HepG2 (cell line): ENCODE measurements around the gene CLBA1. TPM values are rescaled to one million over a fixed set of nuclear protein-coding genes. Genes with fewer than 3 reads are reported as not detected.

Experiments
- ATAC-seq: fragments of 200-7000 bp; cut with Tn5 transposase; 3 replicates; pipeline ENCODE4 v1.9.1; 2020; ENCODE audit warnings: mild to moderate bottlenecking, moderate library complexity
- BruUV-seq: library from RNA; stranded (reverse); fragments of 400-500 nt; replicated peaks from 2 replicates; lab custom pipeline; 2021; lab: Mats Ljungman, UMichigan
- CTCF ChIA-PET: fragments of 300-600 bp; formaldehyde crosslinking; extraction: SDS; loops from one replicate; lab custom pipeline; 2021; ENCODE audit warnings: low total read pairs, inconsistent platforms, low intra/inter-chr PET ratio; lab: Yijun Ruan, JAX
- POLR2A ChIA-PET: fragments of 350-600 bp; sonication (Branson Sonifier 250); formaldehyde crosslinking; loops from one replicate; lab custom pipeline; 2020; ENCODE audit warnings: antibody characterized with exemption, inconsistent platforms; lab: Yijun Ruan, JAX
- DNase-seq: peaks from one replicate; pipeline ENCODE4 v3.0.0-alpha.2; 2015; ENCODE audit warnings: low spot score
- FAIRE-seq: peaks from 3 replicates; lab custom pipeline; 2011; peaks lifted over from hg19 to GRCh38; lab: Jason Lieb, UNC
- H2AFZ ChIP-seq: one replicate; pipeline ENCODE4 v1.6.1; 2011; ENCODE audit warnings: low read length, inconsistent platforms
- H3K27ac ChIP-seq: fragments of 300-600 bp; 3 replicates; pipeline ENCODE4 v1.8.0; 2011; ENCODE audit warnings: mixed run types, mild to moderate bottlenecking, mixed read lengths, low read length, inconsistent platforms; ENCODE audit not compliant: insufficient read depth; ENCODE audit errors: extremely low read length
- H3K27me3 ChIP-seq, 2 experiments: fragments of 200-600 bp in 1 of 2; 2 replicates in 1 of 2; 3 replicates in 1 of 2; pipeline versions ENCODE4 v1.6.0 to v1.8.0; 2011; ENCODE audit warnings: low read length in 2 of 2, mild to moderate bottlenecking in 2 of 2, moderate library complexity in 2 of 2, inconsistent platforms in 1 of 2; ENCODE audit not compliant: insufficient read depth in 2 of 2, control insufficient read depth in 1 of 2
- H3K36me3 ChIP-seq, 2 experiments: fragments of 200-600 bp in 1 of 2; replicated peaks in 1 of 2; 2 replicates in 1 of 2; 3 replicates in 1 of 2; pipeline versions ENCODE4 v1.5.1 to v1.8.0; 2011; ENCODE audit warnings: low read length in 2 of 2, inconsistent platforms in 1 of 2; ENCODE audit not compliant: insufficient read depth in 2 of 2, control insufficient read depth in 1 of 2
- H3K4me1 ChIP-seq: 2 replicates; pipeline ENCODE4 v1.5.1; 2012; ENCODE audit warnings: low read length, inconsistent platforms; ENCODE audit not compliant: insufficient read depth
- H3K4me2 ChIP-seq: 2 replicates; pipeline ENCODE4 v1.6.0; 2011; ENCODE audit warnings: low read depth, low read length, inconsistent platforms
- H3K4me3 ChIP-seq, 3 experiments: fragments of 200-600 bp in 1 of 3; sonication (generic), shearing (Covaris generic) in 1 of 3; replicated peaks in 1 of 3; 2 replicates each; pipeline ENCODE4 v1.5.1; 2011 to 2016; ENCODE audit warnings: low read length in 3 of 3, inconsistent platforms in 2 of 3, low read depth in 2 of 3, mild to moderate bottlenecking in 2 of 3, control low read depth in 1 of 3, mixed read lengths in 1 of 3; ENCODE audit not compliant: insufficient read depth in 1 of 3
- H3K79me2 ChIP-seq: one replicate; pipeline ENCODE4 v1.6.1; 2011; ENCODE audit warnings: low read length, inconsistent platforms; ENCODE audit not compliant: insufficient read depth
- H3K9ac ChIP-seq: 2 replicates; pipeline ENCODE4 v1.6.0; 2011; ENCODE audit warnings: mild to moderate bottlenecking, low read depth, low read length, inconsistent platforms; ENCODE audit not compliant: insufficient read depth
- H3K9me3 ChIP-seq: 2 replicates; pipeline ENCODE4 v1.5.1; 2012; ENCODE audit warnings: mild to moderate bottlenecking, low read length
- H4K20me1 ChIP-seq: 2 replicates; pipeline ENCODE4 v1.6.0; 2011; ENCODE audit warnings: inconsistent platforms, mild to moderate bottlenecking, low read length, moderate library complexity; ENCODE audit not compliant: insufficient read depth
- CC2D1A ChIP-seq: sonication (generic); formaldehyde crosslinking; IDR thresholded peaks from 2 replicates; pipeline ENCODE4 v1.8.1; 2023; ENCODE audit warnings: mild to moderate bottlenecking, missing genetic modification reagents
- CTCF ChIP-seq: sonication (generic); formaldehyde crosslinking; IDR thresholded peaks from 2 replicates; pipeline ENCODE4 v1.5.0; 2020; ENCODE audit warnings: mild to moderate bottlenecking, missing genetic modification reagents, moderate library complexity
- GABPB1 ChIP-seq: IDR thresholded peaks from 2 replicates; pipeline ENCODE4 v1.6.1; 2016; ENCODE audit warnings: mild to moderate bottlenecking, missing genetic modification reagents, moderate library complexity, missing compliant biosample characterization
- RAD51 ChIP-seq: fragments of 450-650 bp; IDR thresholded peaks from 2 replicates; pipeline ENCODE4 v1.6.1; 2016; ENCODE audit warnings: borderline replicate concordance
- RFXANK ChIP-seq: IDR thresholded peaks from 2 replicates; pipeline ENCODE4 v1.6.1; 2016
- TBX2 ChIP-seq: sonication (generic); formaldehyde crosslinking; IDR thresholded peaks from 2 replicates; pipeline ENCODE4 v1.5.0; 2020; ENCODE audit warnings: missing genetic modification reagents, mild to moderate bottlenecking, borderline replicate concordance
- ZBTB37 ChIP-seq: sonication (generic); formaldehyde crosslinking; IDR thresholded peaks from 2 replicates; pipeline ENCODE4 v1.4.0; 2020; ENCODE audit warnings: mild to moderate bottlenecking, missing genetic modification reagents
- ZNF121 ChIP-seq: sonication (generic); formaldehyde crosslinking; IDR thresholded peaks from 2 replicates; pipeline ENCODE4 v1.5.0; 2020; ENCODE audit warnings: mild to moderate bottlenecking, missing genetic modification reagents
- ZNF737 ChIP-seq: sonication (generic); formaldehyde crosslinking; IDR thresholded peaks from 2 replicates; pipeline ENCODE4 v1.5.0; 2020; ENCODE audit warnings: missing genetic modification reagents, mild to moderate bottlenecking, borderline replicate concordance
- ZZZ3 ChIP-seq: sonication (generic); formaldehyde crosslinking; IDR thresholded peaks from 2 replicates; pipeline ENCODE4 v1.4.0; 2020; ENCODE audit warnings: missing genetic modification reagents, mild to moderate bottlenecking, borderline replicate concordance
- WGBS: methylation state at CpG from one replicate; pipeline ENCODE4 v1.1.6; 2017; ENCODE audit warnings: low lambda C conversion rate; 5-methylcytosine and 5-hydroxymethylcytosine counted together
- in situ Hi-C: cut with HindIII; loops from 2 replicates; pipeline ENCODE4 v1.10.0; 2017; ENCODE audit warnings: low pct_unique_long_range_greater_than_20kb; ENCODE audit not compliant: extremely low pct_ligation_motif_present
- intact Hi-C: fragments of 100-400 bp; cut with micrococcal nuclease; formaldehyde crosslinking; loops from one replicate; pipeline ENCODE4 v1.10.0; 2022; ENCODE audit not compliant: unreplicated experiment
- polyA plus RNA-seq, 8 experiments: library from polyadenylated mRNA; depleted of rRNA in 3 of 8; stranded (reverse) in 7 of 8; unstranded in 1 of 8; fragments of >200 nt; fragmentation: Illumina TruSeq in 4 of 8; extraction: Trizol in 4 of 8; gene quantifications; 2 replicates each; pipeline versions ENCODE4 v1.2.1 to v1.2.3, GENCODE V29; 2011 to 2016; ENCODE audit warnings: low read depth in 4 of 8, missing spikeins in 1 of 8, mixed read lengths in 1 of 8; ENCODE audit not compliant: insufficient read depth in 1 of 8
- total RNA-seq, 5 experiments: library from RNA; depleted of rRNA; stranded (reverse); fragments of >200 nt; fragmentation: Illumina TruSeq; extraction: Trizol; gene quantifications; 2 replicates each; pipeline ENCODE4 v1.2.3, GENCODE V29; 2016; ENCODE audit warnings: low read depth in 1 of 5

The CLBA1 gene
- total and polyA plus RNA-seq, 2 of the 13 experiments (the other 11 are each of a cell fraction or from before 2014, with no cell fraction given) = 1.2 to 1.4 TPM

DNA sequence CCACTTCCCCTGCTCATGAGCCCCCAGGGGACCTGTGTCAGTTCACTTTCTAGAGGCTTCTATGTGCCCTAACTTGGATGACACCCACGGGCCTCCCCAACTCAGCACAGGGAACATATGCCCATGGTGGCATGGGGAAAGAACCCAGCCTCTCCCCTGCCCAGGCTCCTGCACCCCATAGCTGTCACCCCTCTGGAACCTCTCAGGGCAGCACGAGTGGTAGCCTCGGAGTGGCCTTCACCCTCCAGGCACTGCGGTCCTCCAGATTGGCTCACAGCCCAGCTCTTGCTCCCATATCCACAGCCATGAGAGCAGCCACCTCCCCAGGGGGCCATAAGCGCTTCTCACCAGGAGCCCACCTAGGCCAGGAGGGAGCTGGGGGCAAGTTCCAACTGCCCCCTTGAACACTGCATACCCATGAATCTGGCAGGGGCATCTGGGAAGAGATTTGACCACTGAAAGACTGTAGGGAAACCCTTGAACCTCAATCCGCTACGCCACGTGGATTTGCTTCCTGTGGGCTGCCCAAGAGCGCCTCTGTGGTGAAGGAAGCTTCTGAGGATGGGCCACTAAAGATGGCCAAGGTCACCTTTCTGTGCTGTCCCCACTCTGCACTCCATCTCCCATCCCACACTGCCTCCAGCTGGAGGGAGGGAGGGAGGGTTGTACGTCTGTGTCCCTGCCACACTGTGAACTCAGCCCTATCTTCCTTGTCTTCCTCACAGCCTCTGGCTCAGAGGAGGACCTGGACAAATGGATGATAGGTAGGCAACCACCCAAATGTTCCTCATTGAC is 49.0 kb upstream of the CLBA1 start:
- POLR2A ChIA-PET = no interaction called here
- WGBS = 20% methylated on average over 10 of the region's 10 CpGs
- CTCF ChIA-PET = no interaction called here
- no peaks in the 10 kb centered on the region for H3K79me2 ChIP-seq
- in situ Hi-C loops (no loop called here), intact Hi-C loops (no loop called here)
- H3K27me3 ChIP-seq = peaks cover 16 to 90% of the 10 kb centered on the region in 2 experiments
- no peaks in the 10 kb centered on the region for H3K36me3 ChIP-seq
- H2AFZ ChIP-seq = no peak overlapping the region
- no peak overlapping the region for H3K4me3 ChIP-seq
- DNase-seq (no peak), FAIRE-seq (no peak), ATAC-seq (no peak)
- H3K9ac ChIP-seq = no peak overlapping the region
- H3K9me3 ChIP-seq = no peaks in the 10 kb centered on the region
- TF ChIP-seq CC2D1A (CRISPR knock-in tag) (no peak), TBX2 (CRISPR knock-in tag) (no peak), CTCF (CRISPR knock-in tag) (peak; percentile 29; the same call in 1 of the 2 replicates), GABPB1 (CRISPR knock-in tag) (no peak)
- H3K4me2 ChIP-seq = no peak overlapping the region
- BruUV-seq = no TSS peak
- no peak overlapping the region for H3K27ac ChIP-seq
- no peaks in the 10 kb centered on the region; the same call in 1 of the 2 replicates for H3K4me1 ChIP-seq
- no peaks in the 10 kb centered on the region for H4K20me1 ChIP-seq

DNA sequence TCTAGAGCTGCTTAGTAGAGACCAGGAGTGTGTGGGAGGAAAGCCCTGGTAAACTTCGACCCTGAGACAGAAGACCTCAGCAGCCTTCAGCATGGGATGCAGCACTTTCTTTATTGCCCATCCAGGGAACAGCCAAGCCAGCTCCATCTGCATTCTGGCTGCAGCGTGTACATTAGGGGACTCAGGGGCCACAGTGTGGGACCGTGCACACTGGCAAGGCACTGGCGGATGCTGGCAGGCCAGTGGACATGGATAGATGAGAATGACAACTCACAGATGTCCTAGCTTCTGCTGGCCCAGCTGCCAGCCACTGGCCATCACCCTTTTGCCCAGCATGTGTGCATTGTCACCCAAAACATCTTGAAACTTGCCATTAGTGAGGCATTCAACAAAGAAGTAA is 48.4 kb upstream of the CLBA1 start:
- H3K9ac ChIP-seq = no peak overlapping the region
- CTCF ChIA-PET = no interaction called here
- ATAC-seq = no peak
- no peak for DNase-seq
- no peak overlapping the region for H3K4me3 ChIP-seq
- intact Hi-C loops = no loop called here
- no peaks in the 10 kb centered on the region for H3K79me2 ChIP-seq
- no peaks in the 10 kb centered on the region for H3K9me3 ChIP-seq
- in situ Hi-C loops = no loop called here
- POLR2A ChIA-PET = no interaction called here
- no peak overlapping the region for H3K27ac ChIP-seq
- H3K36me3 ChIP-seq = no peaks in the 10 kb centered on the region
- no peak overlapping the region for H2AFZ ChIP-seq
- H3K4me2 ChIP-seq = no peak overlapping the region
- no peaks in the 10 kb centered on the region for H4K20me1 ChIP-seq
- no TSS peak for BruUV-seq
- WGBS = 0% methylated on average over 2 of the region's 4 CpGs
- no peaks in the 10 kb centered on the region; the same call in 1 of the 2 replicates for H3K4me1 ChIP-seq
- FAIRE-seq = no peak
- peaks cover 14 to 90% of the 10 kb centered on the region in 2 experiments for H3K27me3 ChIP-seq
- TF ChIP-seq ZNF121 (CRISPR knock-in tag) (no peak), RFXANK (no peak), ZBTB37 (CRISPR knock-in tag) (no peak), ZNF737 (CRISPR knock-in tag) (no peak), ZZZ3 (no peak), RAD51 (no peak)
